ENCODE data around the gene CNPY3.
"Not testable (repeated sequence)": the region's sequence is repeated elsewhere in the genome, so short reads cannot be mapped to it uniquely, and the experiment has no call there.

Gene CNPY3

GRCh38 chr6:42928986-42929820, at the start of gene CNPY3:
Gene CNPY3 (plus strand): TSS chr6:42929480. CDS start chr6:42929571, 91 bp downstream.
- DNase-seq (ENCODE audit: low read depth) = peak; percentile 82

GRCh38 chr6:42880240-42880817, 49.0 kb upstream of the CNPY3 start:
- not testable (repeated sequence) for DNase-seq (ENCODE audit: low read depth)

DNA sequence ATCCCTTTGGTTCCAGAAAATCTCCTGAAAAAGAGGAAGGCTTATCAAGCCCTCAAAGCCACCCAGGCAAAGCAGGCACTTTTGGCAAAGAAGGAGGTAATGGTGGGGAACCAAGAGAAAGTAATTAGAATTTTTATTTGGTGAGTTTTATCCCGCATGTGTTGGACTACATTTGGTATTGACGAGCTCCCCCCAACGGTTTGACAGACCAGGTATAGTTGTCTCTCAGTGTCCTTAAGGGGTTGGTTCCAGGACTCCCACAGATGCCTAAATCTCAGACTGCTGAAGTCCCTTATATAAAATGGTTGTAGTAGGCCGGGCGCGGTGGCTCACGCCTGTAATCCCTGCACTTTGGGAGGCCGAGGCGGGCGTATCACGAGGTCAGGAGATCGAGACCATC, 48.4 kb upstream of the CNPY3 start:
- not testable (repeated sequence) for DNase-seq (ENCODE audit: low read depth)

DNA sequence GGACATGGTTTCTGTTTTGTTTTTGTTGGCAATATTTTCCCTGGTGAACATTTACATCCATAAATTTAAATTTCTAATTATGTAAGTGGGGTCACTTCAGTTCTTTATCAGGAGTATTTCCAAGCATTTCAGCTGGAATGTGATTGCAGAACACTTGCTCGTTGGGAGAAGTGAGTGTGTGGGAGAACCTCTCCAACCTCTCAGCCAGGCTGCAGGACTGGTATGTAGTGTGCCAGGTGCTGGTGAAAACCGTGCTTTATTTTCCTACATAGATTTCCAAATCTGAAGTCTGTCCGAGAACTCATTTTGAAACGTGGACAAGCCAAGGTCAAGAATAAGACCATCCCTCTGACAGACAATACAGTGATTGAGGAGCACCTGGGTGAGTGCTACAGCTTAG, 43.6 kb upstream of the CNPY3 start:
- DNase-seq (ENCODE audit: low read depth) = no peak

GRCh38 chr6:42888201-42888600, 41.1 kb upstream of the CNPY3 start:
- DNase-seq (ENCODE audit: low read depth) = not testable (repeated sequence)

GRCh38 chr6:42889815-42890214, 39.5 kb upstream of the CNPY3 start:
- DNase-seq (ENCODE audit: low read depth) = no peak

DNA sequence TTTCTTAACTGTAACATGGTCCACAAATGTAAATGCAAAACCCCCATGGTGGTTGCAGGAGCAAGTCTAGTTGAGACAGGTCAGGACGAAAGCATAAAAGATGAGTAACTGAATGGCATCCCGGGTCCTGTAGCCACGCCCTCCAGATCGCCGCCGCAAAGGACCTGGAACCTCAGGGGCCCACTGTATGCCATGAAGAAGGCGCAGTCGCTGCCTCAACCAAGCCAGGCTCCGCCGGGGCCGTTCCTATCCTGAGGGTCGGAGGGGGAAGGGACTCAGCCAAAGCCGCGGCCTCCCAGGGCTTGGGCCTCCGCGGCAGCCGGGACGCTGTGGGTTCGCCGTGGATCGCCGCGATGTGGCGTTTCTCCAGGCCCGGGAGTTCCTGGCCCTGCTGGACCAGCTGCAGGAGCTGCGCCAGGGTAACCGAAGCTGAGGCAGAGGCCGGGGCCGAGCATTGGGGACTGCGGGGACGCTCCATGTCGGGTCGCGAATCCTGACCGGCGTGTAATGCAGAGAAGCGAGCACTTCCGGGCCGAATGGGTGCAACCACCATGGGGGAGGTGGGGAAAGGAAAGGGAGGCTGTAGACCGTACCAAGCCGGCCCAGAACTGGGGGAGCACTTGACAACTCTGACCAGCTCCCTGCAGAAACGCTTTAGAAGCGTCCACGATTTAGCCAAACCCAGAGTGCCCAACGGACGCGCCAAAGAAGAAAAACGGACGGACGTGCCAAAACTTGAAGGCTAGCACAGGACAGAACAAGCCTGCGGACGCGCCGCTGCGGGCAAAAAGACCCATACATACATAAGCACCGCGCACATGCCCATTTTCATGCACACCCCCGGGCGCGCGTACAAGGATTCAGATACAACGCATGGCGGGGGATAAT, 38.7 kb upstream of the CNPY3 start:
- DNase-seq (ENCODE audit: low read depth) = peak; percentile 76

- no peak for DNase-seq (ENCODE audit: low read depth)
These were observed 38.0 kb upstream of the CNPY3 start for GRCh38 chr6:42891199-42891722.

DNA sequence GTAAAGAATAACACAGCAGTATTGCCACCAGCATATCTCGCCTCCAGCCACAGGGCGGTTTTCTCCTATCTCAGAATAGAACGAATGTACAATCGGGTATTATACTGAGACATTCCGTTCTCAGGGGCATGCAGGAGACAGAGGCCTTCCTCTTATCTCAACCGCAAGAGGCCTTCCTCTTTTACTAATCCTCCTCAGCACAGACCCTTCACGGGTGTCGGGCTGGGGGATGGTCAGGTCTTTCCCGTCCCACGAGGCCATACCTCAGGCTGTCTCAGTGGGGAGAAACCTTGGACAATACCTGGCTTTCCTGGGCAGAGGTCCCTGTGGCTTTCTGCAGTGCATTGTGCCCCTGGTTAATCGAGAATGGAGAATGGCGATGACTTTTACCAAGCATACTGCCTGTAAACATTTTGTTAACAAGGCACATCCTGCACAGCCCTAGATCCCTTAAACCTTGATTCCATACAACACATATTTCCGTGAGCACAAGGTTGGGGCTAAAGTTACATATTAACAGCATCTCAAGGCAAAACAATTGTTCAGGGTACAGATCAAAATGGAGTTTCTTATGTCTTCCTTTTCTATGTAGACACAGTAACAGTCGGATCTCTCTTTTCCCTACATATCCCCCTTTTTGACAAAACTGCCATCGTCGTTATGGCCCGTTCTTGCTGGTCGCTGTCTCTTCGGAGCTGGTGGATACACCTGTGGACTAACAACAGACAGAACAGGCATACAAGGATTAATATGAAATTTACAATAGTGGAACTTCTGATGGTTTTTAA, 35.0 kb upstream of the CNPY3 start:
- not testable (repeated sequence) for DNase-seq (ENCODE audit: low read depth)

DNA sequence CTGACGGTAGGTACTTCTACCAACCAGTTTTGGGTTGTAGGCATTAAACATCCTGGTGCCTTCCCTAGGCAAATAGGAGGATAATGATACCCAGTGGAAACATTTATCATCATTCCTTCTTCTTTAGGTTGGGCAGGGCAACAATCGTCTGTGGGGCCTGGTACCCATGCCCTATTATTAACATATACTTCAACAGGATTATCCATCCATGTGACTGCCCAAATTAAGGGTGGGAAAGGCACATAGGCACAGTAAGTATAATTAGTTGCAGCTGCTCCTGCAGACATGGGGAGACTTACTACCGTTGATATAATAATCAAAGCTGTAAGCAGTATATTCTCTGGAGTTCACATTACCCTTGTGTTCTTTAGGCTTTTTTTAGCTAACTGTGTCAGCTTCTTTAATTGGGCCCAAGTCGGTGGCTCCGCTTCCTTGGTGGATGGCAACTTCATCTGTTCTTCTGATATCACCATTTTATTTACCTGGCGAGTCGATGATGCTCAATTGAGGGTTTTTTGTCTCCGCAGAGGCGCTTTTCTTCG, 33.0 kb upstream of the CNPY3 start:
- DNase-seq (ENCODE audit: low read depth) = no peak

DNA sequence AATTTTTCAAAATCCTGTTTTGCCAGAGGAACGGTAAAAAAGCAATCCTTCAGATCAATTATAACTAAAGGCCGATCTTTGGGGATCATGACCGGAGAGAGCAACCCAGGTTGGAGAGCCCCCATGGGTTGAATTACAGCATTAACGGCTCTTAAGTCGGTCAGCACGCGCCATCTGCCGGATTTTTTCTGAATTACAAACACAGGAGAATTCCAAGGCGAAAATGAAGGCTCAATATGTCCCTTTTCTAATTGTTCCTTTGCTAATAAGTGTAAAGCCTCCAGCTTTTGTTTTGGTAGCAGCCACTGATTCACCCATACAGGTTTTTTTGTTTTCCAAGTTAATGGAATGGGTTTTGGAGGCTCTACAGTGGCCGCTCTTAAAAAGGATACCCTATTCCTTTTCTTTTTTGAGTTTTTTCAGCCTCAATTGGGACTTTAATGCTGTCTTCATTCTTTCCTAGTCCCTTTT, 30.4 kb upstream of the CNPY3 start:
- DNase-seq (ENCODE audit: low read depth) = no peak

- DNase-seq (ENCODE audit: low read depth) = no peak
These were observed 29.4 kb upstream of the CNPY3 start for GRCh38 chr6:42899871-42900270.

DNA sequence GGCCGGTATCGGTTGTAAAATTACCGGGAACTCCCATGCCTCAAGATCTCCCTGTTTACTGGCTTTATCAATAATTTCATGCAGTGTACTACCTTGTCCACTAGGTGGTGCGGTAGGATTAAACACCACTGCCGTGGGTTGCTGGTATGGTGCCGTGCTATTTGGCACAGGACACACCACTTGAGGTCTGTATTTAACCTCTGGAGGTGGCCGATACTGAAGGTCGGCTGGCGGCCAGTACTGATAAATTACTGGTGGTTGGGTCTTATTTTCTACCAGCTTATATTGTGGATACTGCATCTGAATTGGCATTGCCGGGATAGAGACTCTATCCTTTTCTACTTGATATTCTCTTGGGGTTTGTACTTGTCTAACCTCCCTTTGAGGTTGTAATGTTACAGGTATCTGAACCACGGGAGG, 27.7 kb upstream of the CNPY3 start:
- peak; percentile 13 for DNase-seq (ENCODE audit: low read depth)

DNA sequence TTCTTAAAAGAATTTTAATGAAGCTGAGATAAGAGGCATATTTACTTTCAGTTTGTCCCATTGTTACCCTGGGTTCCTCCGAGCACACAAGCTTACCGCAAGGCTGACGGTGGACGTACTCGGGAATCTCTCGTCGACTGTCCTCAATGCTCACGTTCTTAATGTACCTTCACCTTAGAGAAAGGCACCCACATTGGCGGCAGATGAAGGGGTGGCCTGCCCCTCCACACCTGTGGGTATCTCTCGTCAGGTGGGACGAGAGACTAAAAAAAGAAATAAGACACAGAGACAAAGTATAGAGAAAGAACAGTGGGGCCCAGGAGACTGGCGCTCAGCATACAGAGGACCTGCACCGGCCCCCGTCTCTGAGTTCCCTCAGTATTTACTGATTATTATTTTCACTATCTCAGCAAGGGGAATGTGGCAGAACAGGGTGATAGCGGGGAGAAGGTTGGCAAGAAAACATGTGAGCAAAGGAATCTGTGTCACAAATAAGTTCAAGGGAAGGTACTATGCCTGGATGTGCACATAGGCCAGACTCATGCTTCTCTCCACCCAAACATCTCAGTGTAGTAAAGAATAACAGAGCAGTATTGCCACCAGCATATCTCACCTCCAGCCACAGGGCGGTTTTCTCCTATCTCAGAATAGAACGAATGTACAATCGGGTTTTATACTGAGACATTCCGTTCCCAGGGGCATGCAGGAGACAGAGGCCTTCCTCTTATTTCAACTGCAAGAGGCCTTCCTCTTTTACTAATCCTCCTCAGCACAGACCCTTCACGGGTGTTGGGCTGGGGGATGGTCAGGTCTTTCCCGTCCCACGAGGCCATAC, 26.6 kb upstream of the CNPY3 start:
- not testable (repeated sequence) for DNase-seq (ENCODE audit: low read depth)

GRCh38 chr6:42904467-42904866, 24.8 kb upstream of the CNPY3 start:
- no peak for DNase-seq (ENCODE audit: low read depth)

DNA sequence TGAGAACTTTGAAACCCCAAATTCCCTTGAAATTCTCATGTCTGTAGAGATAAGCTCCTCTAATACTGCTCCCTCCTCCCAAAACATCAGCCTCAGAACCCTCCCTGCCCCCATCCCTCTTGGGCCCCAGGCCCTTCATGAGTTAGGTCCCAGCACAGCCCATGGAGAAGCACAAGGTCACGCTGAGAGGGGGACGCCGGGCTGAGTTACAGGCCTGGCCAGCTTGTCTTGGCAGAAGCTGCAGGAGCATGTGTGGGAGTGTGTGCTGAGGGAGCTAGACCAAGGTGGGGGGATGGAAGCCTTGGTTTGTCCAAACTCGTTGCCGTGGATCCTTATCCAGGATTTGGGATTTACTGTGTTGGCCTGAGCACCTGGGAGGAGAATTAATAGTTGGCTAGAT, 21.9 kb upstream of the CNPY3 start:
- DNase-seq (ENCODE audit: low read depth) = no peak

- no peak for DNase-seq (ENCODE audit: low read depth)
These were observed 19.4 kb upstream of the CNPY3 start for GRCh38 chr6:42909835-42910234.

DNA sequence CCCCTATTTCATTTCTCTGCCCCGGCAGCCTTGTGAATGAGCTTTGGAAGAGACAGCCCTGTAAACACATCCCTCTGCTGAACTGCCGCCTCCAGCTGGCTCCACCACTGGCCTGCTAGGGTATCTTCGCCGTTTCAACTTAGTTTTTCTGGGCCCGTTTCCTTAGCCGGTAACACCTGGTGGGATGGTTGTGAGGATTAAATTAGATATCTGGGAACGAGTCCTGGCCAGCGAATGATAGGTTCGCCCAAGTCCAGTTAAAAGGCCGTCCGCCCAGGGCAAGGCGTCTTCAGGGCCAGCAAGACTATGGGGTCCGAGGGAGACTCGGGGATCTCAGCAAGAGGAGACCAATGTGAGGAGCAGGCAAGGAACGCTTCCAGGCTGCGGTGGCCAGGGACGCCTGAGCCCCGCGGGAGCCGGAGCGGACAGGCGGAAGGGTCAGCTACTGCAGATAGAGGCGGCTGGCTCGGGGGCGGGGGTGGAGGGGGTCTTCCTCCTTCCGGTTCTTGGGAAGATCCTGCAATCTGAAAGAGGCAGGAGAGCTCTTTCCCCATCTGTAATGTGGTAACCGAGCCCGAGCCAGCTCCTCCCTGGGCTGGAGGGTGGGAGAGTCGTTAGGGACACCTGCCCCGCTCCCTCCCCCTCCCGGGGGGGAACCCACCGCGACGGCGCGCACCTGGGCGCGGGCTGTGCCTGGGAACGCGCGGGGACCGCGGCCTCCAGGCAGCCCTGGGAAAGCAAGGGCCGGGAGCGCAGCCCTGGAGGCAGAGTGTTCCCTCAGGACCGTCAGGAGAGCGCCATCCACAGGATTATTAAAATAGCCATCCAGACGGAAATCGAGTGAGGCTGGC, 17.9 kb upstream of the CNPY3 start:
- DNase-seq (ENCODE audit: low read depth) = no peak

DNA sequence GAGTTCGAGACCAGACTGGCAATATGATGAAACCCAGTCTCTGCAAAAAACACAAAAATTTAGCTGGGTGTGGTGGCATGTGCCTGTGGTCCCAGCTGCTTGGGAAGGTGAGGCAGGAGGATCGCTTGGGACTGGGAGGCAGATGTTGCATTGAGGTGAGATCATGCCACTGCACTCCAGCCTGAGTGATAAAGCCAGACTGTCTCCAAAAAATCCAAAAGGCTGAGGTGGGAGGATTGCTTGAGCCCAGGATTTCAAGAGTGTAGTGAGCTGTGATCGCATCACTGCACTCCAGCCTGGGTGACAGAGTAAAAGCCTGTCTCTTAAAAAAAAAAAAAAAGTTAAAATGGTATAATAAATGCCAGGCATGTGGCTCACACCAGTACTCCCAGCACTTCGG, 14.7 kb upstream of the CNPY3 start:
- no peak for DNase-seq (ENCODE audit: low read depth)
